HFF-Myc (cell line): Measurements from ENCODE around the gene NEURL1.

Experiments used
- DNase-seq: peaks from one replicate; pipeline ENCODE4 v3.0.0-alpha.2; 2011; ENCODE audit warnings: low read depth; ENCODE audit errors: extremely low read depth
- H3K4me3 ChIP-seq: replicated peaks from 2 replicates; pipeline ENCODE4 v1.5.1; 2011; ENCODE audit warnings: low read depth, mild to moderate bottlenecking, control low read depth, low read length
- TF ChIP-seq, protein P1 (sequence below): IDR thresholded peaks from 2 replicates; pipeline ENCODE4 v1.5.1; 2012; ENCODE audit warnings: mild to moderate bottlenecking, low read depth, low read length, control low read depth; ENCODE audit errors: missing control alignments

Gene NEURL1

DNA sequence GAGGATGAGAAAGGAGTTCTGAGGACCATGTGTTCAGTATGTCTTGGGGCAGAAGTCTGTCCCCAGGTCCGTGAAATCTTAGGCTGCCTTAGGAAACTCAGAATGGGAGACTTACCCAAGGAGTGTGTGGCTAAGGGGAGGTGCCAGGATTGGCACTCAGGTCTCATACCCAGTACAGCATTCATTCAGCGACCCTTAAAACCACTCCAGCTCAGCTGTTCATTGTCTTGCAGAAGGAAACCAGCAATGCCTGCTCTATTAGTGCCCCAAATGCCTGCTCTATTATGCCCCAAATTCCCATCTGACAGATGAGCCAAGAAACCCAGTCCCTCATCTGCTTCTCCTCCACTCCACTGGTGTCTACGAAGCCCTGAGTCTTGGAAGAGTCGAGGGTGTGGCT, 147.8 kb downstream of the NEURL1 start:
- TF ChIP-seq, protein P1, sequence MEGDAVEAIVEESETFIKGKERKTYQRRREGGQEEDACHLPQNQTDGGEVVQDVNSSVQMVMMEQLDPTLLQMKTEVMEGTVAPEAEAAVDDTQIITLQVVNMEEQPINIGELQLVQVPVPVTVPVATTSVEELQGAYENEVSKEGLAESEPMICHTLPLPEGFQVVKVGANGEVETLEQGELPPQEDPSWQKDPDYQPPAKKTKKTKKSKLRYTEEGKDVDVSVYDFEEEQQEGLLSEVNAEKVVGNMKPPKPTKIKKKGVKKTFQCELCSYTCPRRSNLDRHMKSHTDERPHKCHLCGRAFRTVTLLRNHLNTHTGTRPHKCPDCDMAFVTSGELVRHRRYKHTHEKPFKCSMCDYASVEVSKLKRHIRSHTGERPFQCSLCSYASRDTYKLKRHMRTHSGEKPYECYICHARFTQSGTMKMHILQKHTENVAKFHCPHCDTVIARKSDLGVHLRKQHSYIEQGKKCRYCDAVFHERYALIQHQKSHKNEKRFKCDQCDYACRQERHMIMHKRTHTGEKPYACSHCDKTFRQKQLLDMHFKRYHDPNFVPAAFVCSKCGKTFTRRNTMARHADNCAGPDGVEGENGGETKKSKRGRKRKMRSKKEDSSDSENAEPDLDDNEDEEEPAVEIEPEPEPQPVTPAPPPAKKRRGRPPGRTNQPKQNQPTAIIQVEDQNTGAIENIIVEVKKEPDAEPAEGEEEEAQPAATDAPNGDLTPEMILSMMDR, result no peak
- H3K4me3 ChIP-seq, result no peak overlapping the region
- no peak for DNase-seq
